HuH-7.5 (cell line): ENCODE data around the gene DET1.
"Not testable (repeated sequence)": the region's sequence is repeated elsewhere in the genome, so short reads cannot be mapped to it uniquely, and the experiment has no call there.

Source experiments
- DNase-seq: peaks from one replicate; pipeline ENCODE4 v3.0.0; 2011; ENCODE audit warnings: low spot score

Gene DET1

GRCh38 chr15:88546248-88547129, at the start of gene DET1:
Gene DET1, minus strand, starts transcription at chr15:88546681. Its CDS starts 14,976 bp downstream, at chr15:88531705.
- DNase-seq = peak; percentile 98

- DNase-seq = no peak
Measured at GRCh38 chr15:88591384-88591783, 44.9 kb upstream of the DET1 start.

- DNase-seq = no peak
Measured at GRCh38 chr15:88590759-88591158, 44.3 kb upstream of the DET1 start.

- DNase-seq = no peak
Measured at GRCh38 chr15:88586401-88587162, 40.1 kb upstream of the DET1 start.

- no peak for DNase-seq
Measured at GRCh38 chr15:88580532-88580931, 34.1 kb upstream of the DET1 start.

GRCh38 chr15:88579322-88579721, 32.8 kb upstream of the DET1 start:
- DNase-seq = no peak

GRCh38 chr15:88574655-88575054, 28.2 kb upstream of the DET1 start:
- no peak for DNase-seq

GRCh38 chr15:88574077-88574476, 27.6 kb upstream of the DET1 start:
- DNase-seq = no peak

- DNase-seq = no peak
Measured at GRCh38 chr15:88571852-88572259, 25.4 kb upstream of the DET1 start.

- DNase-seq = no peak
Measured at GRCh38 chr15:88571153-88571851, 24.8 kb upstream of the DET1 start.

GRCh38 chr15:88568589-88568988, 22.1 kb upstream of the DET1 start:
- DNase-seq = no peak

- DNase-seq = no peak
Measured at GRCh38 chr15:88564741-88565140, 18.3 kb upstream of the DET1 start.

GRCh38 chr15:88563638-88564037, 17.2 kb upstream of the DET1 start:
- no peak for DNase-seq

- DNase-seq = not testable (repeated sequence)
Measured at GRCh38 chr15:88559565-88559964, 13.1 kb upstream of the DET1 start.

GRCh38 chr15:88558026-88558425, 11.5 kb upstream of the DET1 start:
- DNase-seq = not testable (repeated sequence)

- not testable (repeated sequence) for DNase-seq
Measured at GRCh38 chr15:88548009-88548408, 1.5 kb upstream of the DET1 start.

- DNase-seq = not testable (repeated sequence)
Measured at GRCh38 chr15:88545578-88546247, 768 bp downstream of the DET1 start.

- no peak for DNase-seq
Measured at GRCh38 chr15:88543065-88543776, 3.3 kb downstream of the DET1 start.

- DNase-seq = no peak
Measured at GRCh38 chr15:88542342-88542733, 4.1 kb downstream of the DET1 start.

GRCh38 chr15:88541709-88542341, 4.7 kb downstream of the DET1 start:
- DNase-seq = no peak

- not testable (repeated sequence) for DNase-seq
Measured at GRCh38 chr15:88541111-88541510, 5.4 kb downstream of the DET1 start.
